ENCODE measurements around the gene TSHZ3.

- TF ChIP-seq RAD21 (IDR thresholded peaks at IDR 0.05; ENCODE audit: low read depth) (no peak), CTCF (IDR thresholded peaks at IDR 0.05 in 2 of 3, conservative IDR thresholded peaks at IDR 0.05 in 1 of 3; ENCODE audit: borderline replicate concordance in 1 of 3, insufficient read depth in 1 of 3, low read depth in 2 of 3, low read length in 2 of 3) (no peak)
Observed at GRCh38 chr19:31380854-31381253, 31.6 kb upstream of the TSHZ3 start.

All from HCT116 (cell line).